GM18909 (cell line): ENCODE measurements around the gene CACNB4.

Source experiments
- ATAC-seq: cut with Tn5 transposase; IDR thresholded peaks from one replicate; pipeline ENCODE4 v1.9.1; 2021; ENCODE audit warnings: mild to moderate bottlenecking; ENCODE audit not compliant: unreplicated experiment, poor library complexity

The CACNB4 gene

GRCh38 chr2:151842830-151843690 is 255.8 kb downstream of the CACNB4 start:
- ATAC-seq = no peak

GRCh38 chr2:151841047-151841424 is 257.8 kb downstream of the CACNB4 start:
- no peak for ATAC-seq

GRCh38 chr2:151840216-151841046 is 258.4 kb downstream of the CACNB4 start:
- ATAC-seq = peak; percentile 99

- no peak for ATAC-seq
These were observed 260.9 kb downstream of the CACNB4 start for GRCh38 chr2:151837926-151838325.

GRCh38 chr2:151833984-151834383 is 264.9 kb downstream of the CACNB4 start:
- peak; percentile 65 for ATAC-seq

GRCh38 chr2:151830961-151831360 is 267.9 kb downstream of the CACNB4 start:
- ATAC-seq = no peak

GRCh38 chr2:151828890-151829324 is 269.9 kb downstream of the CACNB4 start:
- ATAC-seq = no peak

GRCh38 chr2:151828143-151828889 is 270.5 kb downstream of the CACNB4 start, which contains the start of gene ARL5A:
Gene ARL5A (minus strand): TSS chr2:151828421. CDS start chr2:151828176, 245 bp downstream.
- ATAC-seq = peak; percentile 94

GRCh38 chr2:151827564-151828142 is 271.2 kb downstream of the CACNB4 start:
- ATAC-seq = peak; percentile 25

- no peak for ATAC-seq
These were observed 272.1 kb downstream of the CACNB4 start for GRCh38 chr2:151826737-151827157.

GRCh38 chr2:151824886-151825285 is 274.0 kb downstream of the CACNB4 start:
- ATAC-seq = no peak

GRCh38 chr2:151823651-151824050 is 275.2 kb downstream of the CACNB4 start:
- no peak for ATAC-seq

- ATAC-seq = peak; percentile 60
These were observed 278.9 kb downstream of the CACNB4 start for GRCh38 chr2:151819920-151820319.

- no peak for ATAC-seq
These were observed 280.9 kb downstream of the CACNB4 start for GRCh38 chr2:151817929-151818328.

- ATAC-seq = no peak
These were observed 282.0 kb downstream of the CACNB4 start for GRCh38 chr2:151816843-151817242.

GRCh38 chr2:151815821-151816489 is 282.9 kb downstream of the CACNB4 start:
- ATAC-seq = no peak

GRCh38 chr2:151810489-151810888 is 288.4 kb downstream of the CACNB4 start:
- ATAC-seq = no peak

GRCh38 chr2:151809073-151809383 is 289.8 kb downstream of the CACNB4 start:
- ATAC-seq = no peak

- ATAC-seq = peak; percentile 58
These were observed 290.4 kb downstream of the CACNB4 start for GRCh38 chr2:151808258-151809072.
